HG03135 (cell line): ENCODE data around the gene MID1.

Source experiments
- ATAC-seq: cut with Tn5 transposase; IDR thresholded peaks from one replicate; pipeline ENCODE4 v1.9.1; 2021; ENCODE audit warnings: mild to moderate bottlenecking, moderate library complexity; ENCODE audit not compliant: unreplicated experiment

Gene MID1

GRCh38 chrX:10502961-10503360, 117.4 kb downstream of the MID1 start:
- ATAC-seq, result no peak

- ATAC-seq, result no peak
Measured at GRCh38 chrX:10501611-10502010, 118.8 kb downstream of the MID1 start.

GRCh38 chrX:10496345-10496965, 123.9 kb downstream of the MID1 start:
- ATAC-seq, result no peak

GRCh38 chrX:10495677-10496076, 124.7 kb downstream of the MID1 start:
- no peak for ATAC-seq

GRCh38 chrX:10492250-10492649, 128.1 kb downstream of the MID1 start:
- no peak for ATAC-seq

GRCh38 chrX:10486373-10486772, 134.0 kb downstream of the MID1 start:
- ATAC-seq, result no peak

GRCh38 chrX:10485326-10485725, 135.1 kb downstream of the MID1 start:
- no peak for ATAC-seq

- ATAC-seq, result no peak
Measured at GRCh38 chrX:10484683-10485247, 135.6 kb downstream of the MID1 start.

GRCh38 chrX:10483191-10483831, 137.1 kb downstream of the MID1 start:
- no peak for ATAC-seq

GRCh38 chrX:10482708-10483107, 137.7 kb downstream of the MID1 start:
- ATAC-seq, result no peak

GRCh38 chrX:10482261-10482660, 138.1 kb downstream of the MID1 start:
- peak; percentile 90 for ATAC-seq

GRCh38 chrX:10480861-10481260, 139.5 kb downstream of the MID1 start:
- no peak for ATAC-seq

GRCh38 chrX:10479508-10479907, 140.9 kb downstream of the MID1 start:
- no peak for ATAC-seq

- no peak for ATAC-seq
Measured at GRCh38 chrX:10477525-10477924, 142.9 kb downstream of the MID1 start.

GRCh38 chrX:10474913-10475568, 145.3 kb downstream of the MID1 start:
- ATAC-seq, result no peak

- ATAC-seq, result no peak
Measured at GRCh38 chrX:10474510-10474909, 145.9 kb downstream of the MID1 start.

GRCh38 chrX:10471418-10471817, 149.0 kb downstream of the MID1 start:
- no peak for ATAC-seq

- ATAC-seq, result no peak
Measured at GRCh38 chrX:10470009-10470408, 150.4 kb downstream of the MID1 start.

GRCh38 chrX:10467793-10468192, 152.6 kb downstream of the MID1 start:
- ATAC-seq, result no peak

- ATAC-seq, result no peak
Measured at GRCh38 chrX:10465254-10465653, 155.1 kb downstream of the MID1 start.

- no peak for ATAC-seq
Measured at GRCh38 chrX:10457092-10457491, 163.3 kb downstream of the MID1 start.

- no peak for ATAC-seq
Measured at GRCh38 chrX:10453945-10454344, 166.4 kb downstream of the MID1 start.
